Stimulated activated naive CD8-positive, alpha-beta T cell treated with anti-CD3 and anti-CD28 coated beads, Interleukin-15, amount 100 ng/mL, for 72 hours (primary cell): ENCODE measurements around the gene ANKRD23.
"Not testable (repeated sequence)": the region's sequence is repeated elsewhere in the genome, so short reads cannot be mapped to it uniquely, and the experiment has no call there.

ENCODE experiments used
- ATAC-seq: fragments of 150-1000 bp; cut with Tn5 transposase; 2 replicates; pipeline ENCODE4 v1.10.0; 2021; ENCODE audit warnings: mild to moderate bottlenecking, moderate library complexity
- DNase-seq, 2 donors: peaks; one replicate each; pipeline ENCODE4 v3.0.0; 2021 to 2022
- H3K27ac Mint-ChIP-seq, 2 donors: one replicate each; pipeline ENCODE4 v1.8.0; 2022; ENCODE audit warnings: mild to moderate bottlenecking in 2 of 2, mixed read lengths in 2 of 2, moderate library complexity in 2 of 2
- H3K27me3 Mint-ChIP-seq: one replicate; pipeline ENCODE4 v1.8.0; 2022; ENCODE audit warnings: mixed read lengths
- H3K4me1 Mint-ChIP-seq: one replicate; pipeline ENCODE4 v1.8.0; 2022; ENCODE audit warnings: mild to moderate bottlenecking, mixed read lengths
- H3K4me3 Mint-ChIP-seq, 2 donors: one replicate each; pipeline ENCODE4 v1.8.0; 2022; ENCODE audit warnings: mild to moderate bottlenecking in 2 of 2, mixed read lengths in 2 of 2, moderate library complexity in 1 of 2
- H3K9me3 Mint-ChIP-seq, 2 donors: one replicate each; pipeline ENCODE4 v1.8.0; 2022; ENCODE audit warnings: mixed read lengths in 2 of 2

The ANKRD23 gene

DNA sequence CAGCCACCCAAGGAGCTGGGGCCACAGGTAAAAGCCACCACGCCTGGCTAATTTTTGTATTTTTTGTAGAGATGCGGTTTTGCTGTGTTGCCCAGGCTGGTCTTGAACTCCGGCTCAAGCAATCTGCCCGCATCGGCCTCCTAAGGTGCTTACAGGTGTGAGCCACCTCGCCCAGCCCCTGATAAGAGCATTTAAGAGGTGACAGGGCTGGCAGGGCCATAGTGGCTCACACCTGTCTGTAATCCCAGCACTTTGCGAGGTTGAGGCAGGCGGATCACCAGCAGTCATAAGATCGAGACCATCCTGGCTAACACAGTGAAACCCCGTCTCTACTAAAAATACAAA is 36.7 kb downstream of the ANKRD23 start:
- Mint-ChIP-seq H3K27ac (no peak overlapping the region), H3K9me3 (no peaks in the 10 kb centered on the region), H3K4me3 (no peak overlapping the region), H3K27me3 (no peaks in the 10 kb centered on the region), H3K4me1 (peaks cover 8% of the 10 kb centered on the region)
- ATAC-seq, result no peak
- DNase-seq, result no peak

DNA sequence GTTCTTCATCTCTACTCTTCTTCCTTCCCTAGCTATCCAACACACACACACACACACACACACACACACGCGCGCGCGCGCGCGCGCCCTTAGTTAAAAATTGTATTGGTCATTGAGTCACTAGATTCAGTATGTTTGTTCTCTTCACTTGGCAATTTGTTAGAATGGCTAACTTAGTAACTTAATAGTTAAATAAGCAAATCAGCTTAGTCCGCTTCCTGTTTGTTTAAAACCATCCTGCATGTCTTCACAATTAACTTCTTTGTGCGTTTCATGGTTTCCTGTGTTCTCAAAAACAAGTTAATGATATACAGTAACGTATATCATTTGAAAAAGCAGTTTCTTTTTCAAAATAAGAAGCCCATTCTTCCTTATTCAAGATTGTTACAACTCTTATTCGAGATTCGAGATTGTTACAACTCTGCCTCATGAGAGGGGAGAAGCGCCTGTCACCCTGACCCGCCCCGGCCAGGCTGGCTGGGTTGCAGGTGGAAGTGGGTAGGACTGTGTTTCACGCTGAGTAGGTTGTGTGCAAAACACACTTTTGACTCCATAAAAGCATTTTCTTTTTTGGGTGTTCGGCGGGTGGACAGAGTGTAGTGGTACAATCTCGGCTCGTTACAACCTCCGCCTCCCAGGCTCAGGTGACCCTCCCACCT is 37.2 kb downstream of the ANKRD23 start:
- H3K27me3 Mint-ChIP-seq, result no peaks in the 10 kb centered on the region
- peak; percentile 56 for ATAC-seq
- H3K4me3 Mint-ChIP-seq, result no peak overlapping the region
- no peak overlapping the region for H3K27ac Mint-ChIP-seq
- DNase-seq, result no peak
- no peaks in the 10 kb centered on the region for H3K9me3 Mint-ChIP-seq
- peaks cover 8% of the 10 kb centered on the region for H3K4me1 Mint-ChIP-seq

DNA sequence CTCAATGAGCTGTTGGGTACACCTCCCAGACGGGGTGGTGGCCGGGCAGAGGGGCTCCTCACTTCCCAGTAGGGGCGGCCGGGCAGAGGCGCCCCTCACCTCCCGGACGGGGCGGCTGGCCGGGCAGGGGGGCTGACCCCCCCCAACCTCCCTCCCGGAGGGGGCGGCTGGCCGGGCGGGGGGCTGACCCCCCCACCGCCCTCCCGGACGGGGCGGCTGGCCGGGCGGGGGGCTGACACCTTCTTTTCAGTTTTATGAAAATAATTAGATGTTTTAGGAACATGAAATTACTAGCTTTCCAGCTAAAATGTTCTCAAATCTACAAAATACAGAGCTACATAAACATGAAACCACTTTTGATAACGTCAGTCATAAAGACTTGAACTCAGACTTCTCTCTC is 37.9 kb downstream of the ANKRD23 start:
- not testable (repeated sequence) for ATAC-seq, H3K4me1 Mint-ChIP-seq, H3K27ac Mint-ChIP-seq, H3K27me3 Mint-ChIP-seq, H3K4me3 Mint-ChIP-seq, DNase-seq, H3K9me3 Mint-ChIP-seq

DNA sequence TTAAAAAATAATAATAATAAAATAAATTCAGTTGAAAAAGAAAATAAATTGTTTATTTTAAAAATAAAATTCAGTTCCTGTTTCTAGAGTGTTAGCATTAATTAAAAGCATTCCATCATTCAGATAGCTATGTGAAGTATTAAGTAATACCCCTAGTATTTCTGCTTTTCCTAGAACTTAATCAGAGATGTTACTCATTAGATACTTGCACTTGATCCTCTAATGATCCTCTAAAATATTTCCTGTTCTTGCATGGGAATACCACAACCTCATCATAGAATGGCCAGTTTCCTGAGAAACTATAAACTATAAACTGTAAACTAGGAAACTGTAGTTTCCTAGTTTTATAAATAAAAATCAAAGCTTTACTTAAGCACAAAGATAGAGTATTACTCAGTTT is 38.8 kb downstream of the ANKRD23 start:
- no peaks in the 10 kb centered on the region for H3K27me3 Mint-ChIP-seq
- ATAC-seq (no peak), DNase-seq (no peak)
- no peaks in the 10 kb centered on the region for H3K9me3 Mint-ChIP-seq
- peaks cover 8% of the 10 kb centered on the region for H3K4me1 Mint-ChIP-seq
- H3K4me3 Mint-ChIP-seq, result no peak overlapping the region
- no peak overlapping the region for H3K27ac Mint-ChIP-seq

DNA sequence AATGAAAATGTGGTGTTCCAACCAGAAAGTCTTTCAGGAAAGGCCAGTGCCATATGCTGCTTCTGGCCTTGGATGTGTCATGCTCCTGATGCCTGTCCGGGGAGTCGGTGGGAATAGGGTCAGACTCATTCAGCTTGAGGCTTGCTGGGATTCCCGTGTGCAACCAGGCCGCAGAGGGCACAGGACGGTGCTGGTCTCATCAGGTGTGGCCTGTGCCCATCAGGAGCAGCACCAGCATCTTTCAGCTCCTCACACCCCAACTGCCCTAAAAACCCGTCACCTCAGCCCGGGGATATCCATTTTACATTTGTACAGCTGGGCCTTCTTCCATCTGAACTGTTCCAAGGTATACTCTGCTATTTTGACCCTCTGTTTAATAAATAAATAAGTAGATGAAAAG is 41.1 kb downstream of the ANKRD23 start:
- no peaks in the 10 kb centered on the region for H3K27me3 Mint-ChIP-seq
- no peak for ATAC-seq
- peaks cover 8% of the 10 kb centered on the region for H3K4me1 Mint-ChIP-seq
- no peak overlapping the region for H3K4me3 Mint-ChIP-seq
- H3K27ac Mint-ChIP-seq, result no peak overlapping the region
- DNase-seq, result no peak
- H3K9me3 Mint-ChIP-seq, result no peaks in the 10 kb centered on the region

DNA sequence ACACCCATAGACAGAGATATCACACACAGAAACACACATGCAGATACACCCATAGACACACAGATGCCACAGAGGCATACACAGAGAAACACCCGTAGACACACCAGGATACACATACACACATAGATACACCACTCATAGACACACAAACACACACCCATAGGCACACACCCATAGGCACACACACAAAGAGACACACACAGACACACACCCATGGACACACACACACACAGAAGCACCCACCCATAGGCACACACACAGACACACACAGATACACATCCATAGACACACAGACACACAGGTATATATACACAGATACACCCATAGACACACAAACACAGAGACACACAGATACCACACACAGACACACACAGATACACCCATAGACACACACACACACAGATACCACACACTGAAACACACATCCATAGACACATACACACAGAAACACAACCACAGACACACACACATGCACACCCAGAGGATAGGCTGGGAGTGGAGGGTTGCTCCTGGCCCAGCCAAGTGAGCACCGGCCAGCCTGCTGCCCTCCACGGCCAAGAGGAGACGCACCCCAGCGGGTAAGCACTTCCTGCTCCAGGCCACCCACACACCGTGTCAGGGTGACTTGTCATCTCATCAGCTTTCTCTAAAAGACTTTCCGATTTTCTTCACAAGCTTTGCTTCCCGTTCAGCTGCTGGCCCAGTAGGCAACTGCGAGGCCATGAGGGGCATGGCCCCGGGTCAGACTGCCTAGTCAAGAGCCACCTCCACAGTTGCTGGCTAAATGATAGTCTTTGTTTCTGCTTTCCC is 41.8 kb downstream of the ANKRD23 start:
- no peak for ATAC-seq
- H3K4me1 Mint-ChIP-seq, result peaks cover 8% of the 10 kb centered on the region
- DNase-seq, result no peak

DNA sequence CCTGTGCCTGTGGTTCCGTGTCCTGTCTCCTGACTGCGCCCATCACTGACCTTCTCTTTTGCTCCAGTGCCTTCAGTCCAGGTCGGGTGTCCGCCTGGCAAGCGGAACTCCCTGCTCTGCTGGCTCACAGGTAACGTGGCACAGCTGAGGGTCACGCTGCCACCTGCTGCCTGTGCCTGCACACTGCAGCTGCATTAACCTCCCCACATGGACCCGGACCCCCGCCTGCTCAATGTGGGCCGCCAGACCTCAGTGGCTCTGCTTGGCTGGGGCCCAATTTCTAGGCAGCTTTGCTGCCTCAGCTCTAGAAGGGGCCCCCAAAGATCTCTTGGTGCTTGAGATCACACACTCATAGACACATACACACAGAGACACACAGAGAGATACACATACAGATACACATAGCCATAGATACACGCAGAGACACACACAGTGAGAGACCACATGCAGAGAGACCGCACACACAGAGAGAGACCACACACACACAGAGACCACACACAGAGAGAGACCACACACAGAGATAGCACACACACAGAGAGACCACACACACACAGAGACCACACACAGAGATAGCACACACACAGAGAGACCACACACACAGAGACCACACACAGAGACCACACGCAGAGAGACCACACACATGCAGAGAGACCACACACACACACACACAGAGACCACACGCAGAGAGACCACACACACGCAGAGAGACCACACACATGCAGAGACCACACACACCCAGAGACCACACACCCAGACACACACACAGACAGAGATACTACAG is 42.6 kb downstream of the ANKRD23 start:
- Mint-ChIP-seq H3K4me1 (peaks cover 2% of the 10 kb centered on the region), H3K27ac (no peak overlapping the region), H3K27me3 (no peaks in the 10 kb centered on the region), H3K4me3 (no peak overlapping the region), H3K9me3 (no peaks in the 10 kb centered on the region)
- peak; percentile 64 to 72 for DNase-seq
- peak; percentile 95 for ATAC-seq

More for the DNA sequence above, 41.8 kb downstream of the ANKRD23 start:
- no peak overlapping the region for H3K4me3 Mint-ChIP-seq
- H3K9me3 Mint-ChIP-seq, result no peaks in the 10 kb centered on the region
- H3K27me3 Mint-ChIP-seq, result no peaks in the 10 kb centered on the region
- no peak overlapping the region for H3K27ac Mint-ChIP-seq

DNA sequence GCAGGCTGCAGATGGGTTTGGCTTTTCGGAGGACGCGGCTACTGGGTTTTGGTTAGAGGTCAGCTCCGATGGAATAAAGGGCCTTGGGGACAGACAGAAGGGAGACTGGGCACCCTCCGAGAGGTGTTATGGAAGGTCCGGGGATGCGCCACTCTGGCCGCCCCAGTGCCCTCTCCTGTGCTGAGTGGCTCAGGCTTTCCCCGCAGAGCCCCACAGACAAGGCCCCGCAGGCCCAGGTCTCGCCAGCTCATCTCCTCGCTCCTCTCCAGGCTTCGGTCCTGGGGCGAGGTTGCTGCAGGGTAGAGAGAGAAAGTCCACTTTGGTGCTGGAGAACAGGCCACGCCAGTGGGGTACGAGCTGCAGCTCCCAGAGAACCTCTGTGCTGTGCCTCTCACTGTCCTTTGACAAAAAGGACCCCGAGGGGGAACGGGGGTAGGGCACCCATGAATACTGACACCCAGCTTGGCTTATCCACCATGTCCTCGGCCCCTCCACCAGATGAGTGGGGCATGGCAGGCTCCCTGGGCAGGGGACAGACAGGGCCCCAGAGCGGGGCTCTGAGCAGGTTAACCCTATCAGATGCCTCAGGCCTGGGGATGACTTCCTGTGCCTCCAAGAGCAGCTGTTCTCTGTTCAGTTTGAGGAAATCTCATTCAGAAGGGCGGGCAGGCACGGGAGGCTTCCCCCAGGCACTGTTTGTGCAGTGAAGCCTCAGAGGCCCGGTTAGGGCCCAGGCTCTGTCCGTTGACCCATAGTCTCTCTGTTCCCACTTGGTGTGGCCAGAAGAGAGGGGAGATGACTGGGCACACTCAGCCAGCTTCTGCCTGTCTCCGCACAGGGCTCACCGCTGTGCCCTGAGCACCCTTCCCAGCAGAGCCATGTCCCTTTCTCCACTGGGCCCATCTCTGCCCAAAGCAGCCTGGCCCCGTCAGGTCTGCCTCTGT is 43.5 kb downstream of the ANKRD23 start:
- Mint-ChIP-seq H3K9me3 (no peaks in the 10 kb centered on the region), H3K27ac (no peak overlapping the region), H3K27me3 (no peaks in the 10 kb centered on the region), H3K4me1 (no peaks in the 10 kb centered on the region), H3K4me3 (no peak overlapping the region)
- no peak for DNase-seq
- peak; percentile 49 for ATAC-seq

DNA sequence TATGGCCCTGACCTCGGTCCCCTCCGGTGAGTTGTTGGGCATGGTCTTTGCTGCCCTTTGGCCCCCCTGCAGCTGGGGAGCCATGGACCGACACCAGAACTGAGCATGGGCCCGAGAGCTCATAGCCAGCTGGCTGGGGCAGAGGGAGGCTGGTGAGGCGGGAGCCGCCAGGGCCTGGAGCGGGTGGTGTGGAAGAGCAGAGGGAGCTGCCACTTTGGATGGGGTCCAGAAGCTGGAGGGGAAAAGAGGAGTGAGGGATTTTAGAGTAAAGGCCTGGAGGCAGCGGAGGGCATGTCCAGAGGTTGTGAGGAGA is 44.2 kb downstream of the ANKRD23 start:
- no peak for DNase-seq
- no peak overlapping the region for H3K4me3 Mint-ChIP-seq
- peak overlapping the region in 1 of 2 donors; percentile 40 for H3K27ac Mint-ChIP-seq
- no peaks in the 10 kb centered on the region for H3K9me3 Mint-ChIP-seq
- no peaks in the 10 kb centered on the region for H3K27me3 Mint-ChIP-seq
- no peaks in the 10 kb centered on the region for H3K4me1 Mint-ChIP-seq
- ATAC-seq, result no peak

DNA sequence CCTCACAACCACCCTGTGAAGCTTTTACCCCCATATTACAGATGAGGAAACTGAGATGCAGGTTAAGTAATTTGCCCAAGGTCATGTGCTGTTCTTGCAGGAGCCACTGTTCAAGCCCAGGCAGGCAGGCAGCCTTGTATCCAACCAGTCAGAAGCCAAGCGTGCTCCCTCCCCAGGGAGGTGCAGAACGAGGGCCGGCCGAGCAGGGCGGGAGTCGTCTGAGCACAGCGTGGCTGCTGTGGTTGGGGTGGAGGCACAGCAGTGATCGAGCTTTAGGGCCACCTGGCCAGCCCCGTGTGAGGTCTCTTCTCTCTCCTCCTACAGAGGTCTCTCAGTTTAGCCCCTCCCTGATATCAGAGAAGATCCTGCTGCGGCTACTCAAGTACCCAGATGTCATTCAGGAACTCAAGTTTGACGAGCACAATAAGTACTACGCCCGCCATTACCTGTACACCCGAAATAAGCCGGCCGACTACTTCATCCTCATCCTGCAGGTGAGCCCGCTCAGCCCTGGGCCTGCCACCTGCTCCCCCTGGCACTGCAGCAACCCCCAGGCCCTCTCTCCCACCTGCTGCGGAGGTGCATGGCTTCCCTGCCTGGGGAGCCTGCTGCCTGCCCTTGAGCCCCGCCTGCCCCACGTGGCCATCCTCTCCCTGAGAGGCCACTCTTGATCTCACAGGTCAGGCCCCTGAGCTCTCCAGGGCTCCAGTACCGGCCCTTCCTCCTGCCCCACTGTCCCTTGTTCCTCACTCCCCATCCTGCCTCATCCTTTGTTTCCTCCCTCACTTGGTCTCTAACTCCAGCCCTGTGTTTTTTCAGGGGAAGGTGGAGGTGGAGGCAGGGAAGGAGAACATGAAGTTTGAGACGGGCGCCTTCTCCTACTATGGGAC is 44.8 kb downstream of the ANKRD23 start:
- no peak overlapping the region for H3K27ac Mint-ChIP-seq
- H3K4me3 Mint-ChIP-seq, result no peak overlapping the region
- H3K9me3 Mint-ChIP-seq, result no peaks in the 10 kb centered on the region
- no peaks in the 10 kb centered on the region for H3K27me3 Mint-ChIP-seq
- H3K4me1 Mint-ChIP-seq, result no peaks in the 10 kb centered on the region
- ATAC-seq (no peak), DNase-seq (no peak)

DNA sequence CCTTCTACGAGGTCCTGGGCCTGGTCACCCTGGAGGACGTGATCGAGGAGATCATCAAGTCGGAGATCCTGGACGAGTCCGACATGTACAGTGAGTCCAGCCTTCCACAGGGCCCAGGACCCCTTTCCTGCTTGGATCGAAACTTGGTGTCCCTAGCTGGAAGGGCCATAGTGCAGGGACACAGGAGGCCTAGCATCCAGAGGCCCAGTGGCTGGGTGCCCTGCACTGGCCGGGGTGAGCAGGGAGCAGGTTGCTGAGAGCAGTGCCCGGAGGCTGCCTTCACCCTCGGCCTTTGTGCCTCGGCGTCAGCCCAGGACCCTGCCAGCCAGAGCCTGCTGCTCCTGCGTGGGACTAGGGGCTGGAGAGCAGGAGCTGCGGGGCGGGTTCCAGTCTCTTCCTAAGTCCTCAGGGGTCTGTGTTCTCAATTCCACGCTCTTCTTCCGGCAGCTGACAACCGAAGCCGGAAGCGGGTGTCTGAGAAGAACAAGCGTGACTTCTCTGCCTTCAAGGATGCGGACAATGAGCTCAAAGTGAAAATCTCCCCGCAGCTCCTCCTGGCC is 46.7 kb downstream of the ANKRD23 start:
- Mint-ChIP-seq H3K4me3 (no peak overlapping the region), H3K4me1 (no peaks in the 10 kb centered on the region), H3K9me3 (no peaks in the 10 kb centered on the region), H3K27ac (no peak overlapping the region), H3K27me3 (no peaks in the 10 kb centered on the region)
- ATAC-seq, result no peak
- no peak for DNase-seq

DNA sequence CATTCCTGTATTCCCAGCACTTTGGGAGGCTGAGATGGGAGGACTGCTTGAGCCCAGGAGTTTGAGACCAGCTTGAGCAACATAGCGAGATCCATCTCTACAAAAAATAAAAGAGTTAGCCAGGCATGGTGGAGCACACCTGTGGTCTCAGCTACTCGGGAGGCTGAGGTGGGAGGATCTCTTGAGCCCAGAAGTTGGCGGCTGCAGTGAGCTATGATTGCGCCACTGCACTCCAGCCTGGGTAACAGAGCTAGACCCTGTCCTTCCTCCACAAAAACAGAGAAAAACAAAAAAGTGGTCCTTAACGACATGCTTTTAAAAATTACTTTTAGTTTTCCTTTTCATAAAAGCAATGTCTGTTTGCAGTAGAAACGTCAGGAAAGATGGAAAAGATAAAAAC is 47.3 kb downstream of the ANKRD23 start:
- not testable (repeated sequence) for H3K4me1 Mint-ChIP-seq, H3K4me3 Mint-ChIP-seq, DNase-seq, H3K9me3 Mint-ChIP-seq, H3K27ac Mint-ChIP-seq, H3K27me3 Mint-ChIP-seq, ATAC-seq

DNA sequence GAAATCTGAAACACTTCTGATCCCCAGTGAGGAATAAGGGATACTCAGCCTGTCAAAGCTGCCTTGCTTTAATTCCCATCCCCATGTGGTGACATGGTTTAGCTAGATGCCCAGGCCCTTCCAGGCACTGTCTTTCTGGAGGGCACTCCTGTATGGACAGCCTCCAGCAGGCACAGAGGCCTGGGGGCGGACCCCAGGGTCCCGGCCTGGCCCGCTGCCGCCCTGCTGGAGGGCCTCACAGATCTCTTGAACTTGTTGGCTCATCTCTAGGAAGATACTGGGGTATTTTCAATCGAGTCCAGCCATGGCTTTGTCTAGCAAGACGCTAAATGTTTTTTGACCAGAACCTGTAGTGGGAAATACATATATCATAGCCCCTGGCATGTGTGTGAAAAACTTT is 48.7 kb downstream of the ANKRD23 start:
- Mint-ChIP-seq H3K27ac (no peak overlapping the region), H3K27me3 (no peaks in the 10 kb centered on the region), H3K4me3 (no peak overlapping the region), H3K9me3 (no peaks in the 10 kb centered on the region), H3K4me1 (no peaks in the 10 kb centered on the region)
- ATAC-seq (no peak), DNase-seq (no peak)
